SK-N-SH treated with all-trans-retinoic acid at 6 μM for 48 hours (cell line): ENCODE data around the gene MUTYH.

Experiments used
- PPARA ChIP-seq: fragments of 250-450 bp; sonication (Bioruptor Pico); IDR thresholded peaks from 2 replicates; pipeline ENCODE4 v1.5.0; 2020; ENCODE audit warnings: mild to moderate bottlenecking, borderline replicate concordance
- TOX ChIP-seq: fragments of 250-450 bp; sonication (Bioruptor Pico); IDR thresholded peaks from 2 replicates; pipeline ENCODE4 v1.8.0; 2021; ENCODE audit warnings: mild to moderate bottlenecking, moderate library complexity, borderline replicate concordance
- ZC3H10 ChIP-seq: fragments of 250-450 bp; sonication (Bioruptor Pico); IDR thresholded peaks from 2 replicates; pipeline ENCODE4 v1.5.1; 2021; ENCODE audit warnings: mild to moderate bottlenecking, moderate library complexity
- ZFP30 ChIP-seq: fragments of 450-650 bp; formaldehyde crosslinking; IDR thresholded peaks from 2 replicates; pipeline ENCODE4 v1.5.0; 2022; ENCODE audit warnings: mild to moderate bottlenecking, moderate library complexity
- ZNF70 ChIP-seq: fragments of 450-650 bp; formaldehyde crosslinking; IDR thresholded peaks from 2 replicates; pipeline ENCODE4 v1.5.0; 2020; ENCODE audit warnings: mild to moderate bottlenecking, moderate library complexity
- ZNF8 ChIP-seq: fragments of 450-650 bp; formaldehyde crosslinking; IDR thresholded peaks from 2 replicates; pipeline ENCODE4 v1.5.0; 2020; ENCODE audit warnings: mild to moderate bottlenecking, moderate library complexity
- TF ChIP-seq, protein P1 (sequence below): fragments of 250-450 bp; sonication (Bioruptor Pico); IDR thresholded peaks from 2 replicates; pipeline ENCODE4 v1.8.0; 2020; ENCODE audit warnings: mild to moderate bottlenecking, moderate library complexity, borderline replicate concordance
- TF ChIP-seq, protein P2 (sequence below): fragments of 250-450 bp; sonication (Bioruptor Pico); IDR thresholded peaks from 2 replicates; pipeline ENCODE4 v1.5.1; 2020; ENCODE audit warnings: low read depth, mild to moderate bottlenecking, moderate library complexity
- TF ChIP-seq, protein P3 (sequence below): fragments of 250-450 bp; sonication (Bioruptor Pico); IDR thresholded peaks from 2 replicates; pipeline ENCODE4 v1.5.1; 2021; ENCODE audit warnings: mild to moderate bottlenecking, moderate library complexity

DNA sequence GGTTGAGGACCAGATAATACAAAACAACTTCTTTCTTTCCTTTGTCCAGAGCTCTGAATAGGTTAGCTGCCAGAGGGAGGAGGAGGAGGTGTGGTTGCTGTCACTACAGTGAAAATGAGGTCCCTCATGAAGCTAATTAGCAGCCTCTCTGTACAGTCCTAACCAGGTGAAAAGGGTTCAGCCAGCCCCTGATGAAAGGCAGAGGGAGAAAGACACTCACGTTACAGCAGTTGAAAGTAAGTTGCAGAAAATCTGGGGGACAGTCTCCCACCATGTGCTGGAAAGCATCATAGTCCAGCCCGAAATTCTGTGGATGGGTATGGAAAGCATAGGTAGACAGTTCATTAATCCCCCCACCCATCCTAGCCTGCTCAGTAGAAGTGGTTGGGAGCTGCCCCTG lies 6.2 kb upstream of the MUTYH start:
- TF ChIP-seq, protein P1, sequence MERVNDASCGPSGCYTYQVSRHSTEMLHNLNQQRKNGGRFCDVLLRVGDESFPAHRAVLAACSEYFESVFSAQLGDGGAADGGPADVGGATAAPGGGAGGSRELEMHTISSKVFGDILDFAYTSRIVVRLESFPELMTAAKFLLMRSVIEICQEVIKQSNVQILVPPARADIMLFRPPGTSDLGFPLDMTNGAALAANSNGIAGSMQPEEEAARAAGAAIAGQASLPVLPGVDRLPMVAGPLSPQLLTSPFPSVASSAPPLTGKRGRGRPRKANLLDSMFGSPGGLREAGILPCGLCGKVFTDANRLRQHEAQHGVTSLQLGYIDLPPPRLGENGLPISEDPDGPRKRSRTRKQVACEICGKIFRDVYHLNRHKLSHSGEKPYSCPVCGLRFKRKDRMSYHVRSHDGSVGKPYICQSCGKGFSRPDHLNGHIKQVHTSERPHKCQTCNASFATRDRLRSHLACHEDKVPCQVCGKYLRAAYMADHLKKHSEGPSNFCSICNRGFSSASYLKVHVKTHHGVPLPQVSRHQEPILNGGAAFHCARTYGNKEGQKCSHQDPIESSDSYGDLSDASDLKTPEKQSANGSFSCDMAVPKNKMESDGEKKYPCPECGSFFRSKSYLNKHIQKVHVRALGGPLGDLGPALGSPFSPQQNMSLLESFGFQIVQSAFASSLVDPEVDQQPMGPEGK, result no peak
- TF ChIP-seq ZFP30, result no peak
- no peak for TF ChIP-seq ZNF70 (CRISPR knock-in tag)
- TF ChIP-seq, protein P2, sequence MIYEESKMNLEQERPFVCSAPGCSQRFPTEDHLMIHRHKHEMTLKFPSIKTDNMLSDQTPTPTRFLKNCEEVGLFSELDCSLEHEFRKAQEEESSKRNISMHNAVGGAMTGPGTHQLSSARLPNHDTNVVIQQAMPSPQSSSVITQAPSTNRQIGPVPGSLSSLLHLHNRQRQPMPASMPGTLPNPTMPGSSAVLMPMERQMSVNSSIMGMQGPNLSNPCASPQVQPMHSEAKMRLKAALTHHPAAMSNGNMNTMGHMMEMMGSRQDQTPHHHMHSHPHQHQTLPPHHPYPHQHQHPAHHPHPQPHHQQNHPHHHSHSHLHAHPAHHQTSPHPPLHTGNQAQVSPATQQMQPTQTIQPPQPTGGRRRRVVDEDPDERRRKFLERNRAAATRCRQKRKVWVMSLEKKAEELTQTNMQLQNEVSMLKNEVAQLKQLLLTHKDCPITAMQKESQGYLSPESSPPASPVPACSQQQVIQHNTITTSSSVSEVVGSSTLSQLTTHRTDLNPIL (CRISPR knock-in tag), result no peak
- TF ChIP-seq, protein P3, sequence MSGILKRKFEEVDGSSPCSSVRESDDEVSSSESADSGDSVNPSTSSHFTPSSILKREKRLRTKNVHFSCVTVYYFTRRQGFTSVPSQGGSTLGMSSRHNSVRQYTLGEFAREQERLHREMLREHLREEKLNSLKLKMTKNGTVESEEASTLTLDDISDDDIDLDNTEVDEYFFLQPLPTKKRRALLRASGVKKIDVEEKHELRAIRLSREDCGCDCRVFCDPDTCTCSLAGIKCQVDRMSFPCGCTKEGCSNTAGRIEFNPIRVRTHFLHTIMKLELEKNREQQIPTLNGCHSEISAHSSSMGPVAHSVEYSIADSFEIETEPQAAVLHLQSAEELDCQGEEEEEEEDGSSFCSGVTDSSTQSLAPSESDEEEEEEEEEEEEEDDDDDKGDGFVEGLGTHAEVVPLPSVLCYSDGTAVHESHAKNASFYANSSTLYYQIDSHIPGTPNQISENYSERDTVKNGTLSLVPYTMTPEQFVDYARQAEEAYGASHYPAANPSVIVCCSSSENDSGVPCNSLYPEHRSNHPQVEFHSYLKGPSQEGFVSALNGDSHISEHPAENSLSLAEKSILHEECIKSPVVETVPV (CRISPR knock-in tag), result no peak
- no peak for TF ChIP-seq PPARA (CRISPR knock-in tag)
- TF ChIP-seq TOX, result no peak
- no peak for TF ChIP-seq ZC3H10 (CRISPR knock-in tag)
- no peak for TF ChIP-seq ZNF8
